Measurements from ENCODE around the gene TMSB15A.
A peak's percentile ranks its signal among the peaks of the same experiment; 100 is the strongest.
"Not testable (repeated sequence)": the region's sequence is repeated elsewhere in the genome, so short reads cannot be mapped to it uniquely, and the experiment has no call there.

The TMSB15A gene

DNA sequence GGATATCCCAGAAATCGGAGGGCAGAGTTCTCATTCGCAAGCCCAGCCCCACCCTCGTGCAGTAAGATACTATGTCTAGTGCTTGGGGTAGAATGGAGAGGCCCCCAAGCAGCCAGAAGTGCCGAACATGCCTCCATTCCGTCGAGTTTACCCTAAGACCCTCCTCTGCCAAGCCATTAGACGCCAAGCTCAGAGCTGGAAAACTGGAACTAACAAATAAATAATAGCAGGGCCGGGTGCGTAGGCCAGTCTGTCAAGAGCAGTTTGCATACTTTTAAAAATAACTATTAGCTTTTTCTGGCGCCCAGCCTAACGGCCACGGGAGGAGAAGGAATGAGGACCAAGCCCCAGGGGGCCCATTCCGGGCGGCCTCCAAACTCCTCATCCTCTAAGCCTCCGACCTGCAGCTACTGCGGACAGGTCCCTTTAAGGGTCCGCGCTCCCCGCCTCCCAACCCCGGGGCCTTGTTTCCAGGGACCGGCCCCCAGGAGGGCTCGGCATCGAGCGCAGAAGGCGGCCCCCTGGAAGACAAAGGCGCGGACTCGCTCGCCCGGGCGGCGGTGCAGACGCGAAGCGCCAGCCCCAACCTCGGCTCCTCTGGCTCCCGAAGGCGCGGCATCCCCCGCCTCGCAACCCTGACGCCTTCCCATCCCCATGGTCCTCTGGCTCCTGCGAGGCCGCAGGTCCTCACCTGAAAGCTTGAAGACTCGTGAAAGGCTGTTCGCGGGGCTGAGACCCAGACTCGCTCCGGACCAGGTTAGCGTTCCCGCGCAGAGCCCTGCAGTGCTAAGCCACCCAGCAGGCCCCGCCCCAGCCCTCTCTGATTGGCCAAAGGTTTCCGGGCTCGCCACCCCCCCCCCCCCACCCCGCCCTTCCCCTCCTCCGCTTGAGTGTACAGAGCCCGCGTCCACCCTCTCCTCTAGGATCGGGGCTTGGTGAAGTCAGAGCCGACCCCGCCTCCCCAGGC, at the start of gene TMSB15A:
TMSB15A (minus strand) TSS at position 765 of the 967 bp plus-strand sequence.
- H3K36me3 Mint-ChIP-seq (ENCODE audit: low read depth) = peaks cover 30% of the 10 kb centered on the region
- peaks cover 43% of the 10 kb centered on the region for H3K9me3 Mint-ChIP-seq
- no peaks in the 10 kb centered on the region for H3K27me3 Mint-ChIP-seq (ENCODE audit: low read depth, poor library complexity)
- peak within 1 kb of the TSS; percentile 82 for H3K27ac Mint-ChIP-seq
- peak within 1 kb of the TSS; percentile 89 for H3K4me3 Mint-ChIP-seq
- TF ChIP-seq, protein P1, sequence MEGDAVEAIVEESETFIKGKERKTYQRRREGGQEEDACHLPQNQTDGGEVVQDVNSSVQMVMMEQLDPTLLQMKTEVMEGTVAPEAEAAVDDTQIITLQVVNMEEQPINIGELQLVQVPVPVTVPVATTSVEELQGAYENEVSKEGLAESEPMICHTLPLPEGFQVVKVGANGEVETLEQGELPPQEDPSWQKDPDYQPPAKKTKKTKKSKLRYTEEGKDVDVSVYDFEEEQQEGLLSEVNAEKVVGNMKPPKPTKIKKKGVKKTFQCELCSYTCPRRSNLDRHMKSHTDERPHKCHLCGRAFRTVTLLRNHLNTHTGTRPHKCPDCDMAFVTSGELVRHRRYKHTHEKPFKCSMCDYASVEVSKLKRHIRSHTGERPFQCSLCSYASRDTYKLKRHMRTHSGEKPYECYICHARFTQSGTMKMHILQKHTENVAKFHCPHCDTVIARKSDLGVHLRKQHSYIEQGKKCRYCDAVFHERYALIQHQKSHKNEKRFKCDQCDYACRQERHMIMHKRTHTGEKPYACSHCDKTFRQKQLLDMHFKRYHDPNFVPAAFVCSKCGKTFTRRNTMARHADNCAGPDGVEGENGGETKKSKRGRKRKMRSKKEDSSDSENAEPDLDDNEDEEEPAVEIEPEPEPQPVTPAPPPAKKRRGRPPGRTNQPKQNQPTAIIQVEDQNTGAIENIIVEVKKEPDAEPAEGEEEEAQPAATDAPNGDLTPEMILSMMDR (IDR thresholded peaks at IDR 0.05) = no peak
- H3K4me1 Mint-ChIP-seq = peaks cover 16% of the 10 kb centered on the region
- peak; percentile 81 for DNase-seq

DNA sequence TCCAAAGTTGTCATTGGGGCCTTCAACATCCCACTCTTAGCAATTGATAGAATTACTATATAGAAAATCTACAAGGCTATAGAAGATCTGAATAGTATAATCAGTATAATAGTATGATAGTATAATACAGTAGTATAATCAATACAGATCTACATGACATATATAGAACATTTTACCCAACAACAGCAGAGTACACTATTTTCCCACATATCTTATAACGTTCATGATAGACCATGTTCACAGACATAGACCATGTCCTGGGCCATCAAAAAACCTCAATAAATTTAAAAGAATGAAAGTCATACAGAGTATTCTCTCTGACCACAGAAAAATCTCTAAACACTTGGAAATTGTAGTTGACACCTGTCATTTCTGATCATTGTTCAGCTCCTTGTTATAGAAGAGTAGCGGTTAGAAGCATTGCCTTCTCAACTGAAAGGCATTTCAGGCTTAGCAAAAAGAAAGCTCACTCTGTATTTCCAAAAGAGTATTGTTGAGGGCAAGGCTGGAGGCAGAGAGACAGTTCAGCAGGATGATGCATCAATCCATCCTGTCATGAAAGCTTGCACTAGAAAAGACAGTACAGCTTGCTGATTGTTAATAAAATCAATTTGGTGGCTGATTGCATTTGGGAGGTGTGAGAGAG, 44.0 kb upstream of the TMSB15A start:
- DNase-seq = no peak
- TF ChIP-seq, protein P1 (IDR thresholded peaks at IDR 0.05) = no peak
- Mint-ChIP-seq H3K27ac (no peak overlapping the region), H3K9me3 (peaks cover 43% of the 10 kb centered on the region), H3K36me3 (ENCODE audit: low read depth) (no peaks in the 10 kb centered on the region), H3K27me3 (ENCODE audit: low read depth, poor library complexity) (peaks cover 2% of the 10 kb centered on the region), H3K4me3 (no peak overlapping the region), H3K4me1 (no peaks in the 10 kb centered on the region)

DNA sequence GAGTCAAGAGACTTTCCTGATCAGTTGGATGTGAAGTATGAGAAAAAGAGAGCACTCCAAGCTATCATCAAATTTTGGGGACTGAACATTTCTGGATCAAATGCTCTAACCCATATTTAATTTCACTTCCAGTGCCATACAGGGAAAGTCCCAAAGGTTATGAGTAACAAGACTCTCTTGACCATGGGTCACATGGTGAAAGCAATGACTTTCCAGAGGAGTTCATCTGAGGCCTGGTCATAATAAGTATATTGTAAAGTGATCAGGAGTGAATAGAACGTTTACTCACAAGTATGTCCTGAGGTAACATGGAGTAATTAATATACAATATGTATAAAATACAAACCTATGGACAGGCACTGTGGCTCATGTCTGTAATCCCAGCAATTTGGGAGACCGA, 42.1 kb upstream of the TMSB15A start:
- Mint-ChIP-seq H3K4me1 (no peaks in the 10 kb centered on the region), H3K36me3 (ENCODE audit: low read depth) (no peaks in the 10 kb centered on the region)

DNA sequence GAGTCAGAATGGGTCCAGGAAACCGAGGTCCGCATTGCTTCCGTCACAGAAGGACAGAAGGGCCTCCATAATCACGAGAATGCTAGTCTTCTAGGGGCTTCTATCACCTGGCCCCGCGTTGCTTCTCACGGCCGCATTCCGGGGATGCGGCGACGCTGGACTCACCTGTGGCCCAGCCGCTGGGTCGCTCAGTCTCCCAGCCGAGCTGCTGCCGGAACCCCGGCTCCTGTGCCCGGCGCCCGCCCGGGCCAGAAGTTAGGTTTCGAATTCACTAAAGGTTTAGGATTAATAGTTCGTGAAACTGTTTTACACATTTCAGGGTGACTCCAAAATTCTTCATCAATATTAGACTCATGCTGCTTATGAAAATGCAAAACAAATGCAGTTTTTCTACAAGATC, 31.7 kb upstream of the TMSB15A start:
- no peak overlapping the region for H3K27ac Mint-ChIP-seq
- peaks cover 49% of the 10 kb centered on the region for H3K9me3 Mint-ChIP-seq
- DNase-seq = no peak
- H3K36me3 Mint-ChIP-seq (ENCODE audit: low read depth) = no peaks in the 10 kb centered on the region
- no peaks in the 10 kb centered on the region for H3K4me1 Mint-ChIP-seq
- TF ChIP-seq, protein P1 (IDR thresholded peaks at IDR 0.05) = no peak
- peaks cover 5% of the 10 kb centered on the region for H3K27me3 Mint-ChIP-seq (ENCODE audit: low read depth, poor library complexity)
- H3K4me3 Mint-ChIP-seq = no peak overlapping the region

More for the DNA sequence above, 42.1 kb upstream of the TMSB15A start:
- H3K4me3 Mint-ChIP-seq = no peak overlapping the region
- no peak overlapping the region for H3K27ac Mint-ChIP-seq
- H3K27me3 Mint-ChIP-seq (ENCODE audit: low read depth, poor library complexity) = peaks cover 2% of the 10 kb centered on the region
- peaks cover 46% of the 10 kb centered on the region for H3K9me3 Mint-ChIP-seq
- DNase-seq = no peak
- TF ChIP-seq, protein P1 (IDR thresholded peaks at IDR 0.05) = no peak

DNA sequence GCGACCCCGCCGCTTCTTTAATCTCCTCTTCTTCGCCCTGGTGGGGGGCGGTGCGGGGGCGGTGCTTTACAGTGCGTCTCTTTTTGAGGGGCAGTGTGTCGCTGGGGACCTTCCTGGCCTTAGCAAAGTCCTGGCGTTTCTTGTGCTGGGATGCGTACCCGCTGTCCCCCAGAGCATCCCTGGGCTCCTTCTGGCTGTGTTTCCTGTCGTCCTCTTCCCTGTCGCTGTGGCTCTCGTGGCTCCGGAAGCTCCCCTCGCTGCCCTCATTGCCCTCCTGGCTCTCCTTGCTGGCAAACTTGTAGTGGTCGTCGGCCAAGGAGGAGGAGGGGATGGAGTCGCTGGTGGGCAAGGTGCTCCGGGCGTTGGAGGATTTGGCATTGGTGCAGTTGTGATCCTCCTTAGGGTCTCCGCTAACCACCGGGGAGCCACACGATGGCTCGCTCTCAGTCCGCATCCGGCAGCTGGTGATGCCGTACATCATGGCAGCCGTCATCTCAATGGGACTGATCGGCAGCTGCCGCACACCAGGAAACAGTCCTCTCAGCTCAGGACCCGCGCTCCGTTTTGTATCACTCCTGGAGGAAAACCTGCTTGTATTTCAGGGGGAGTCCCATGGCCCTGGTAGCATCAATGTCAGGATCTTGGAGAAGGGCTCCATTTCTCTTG, 30.4 kb upstream of the TMSB15A start:
- no peaks in the 10 kb centered on the region for H3K4me1 Mint-ChIP-seq
- peaks cover 43% of the 10 kb centered on the region for H3K9me3 Mint-ChIP-seq
- DNase-seq = no peak

DNA sequence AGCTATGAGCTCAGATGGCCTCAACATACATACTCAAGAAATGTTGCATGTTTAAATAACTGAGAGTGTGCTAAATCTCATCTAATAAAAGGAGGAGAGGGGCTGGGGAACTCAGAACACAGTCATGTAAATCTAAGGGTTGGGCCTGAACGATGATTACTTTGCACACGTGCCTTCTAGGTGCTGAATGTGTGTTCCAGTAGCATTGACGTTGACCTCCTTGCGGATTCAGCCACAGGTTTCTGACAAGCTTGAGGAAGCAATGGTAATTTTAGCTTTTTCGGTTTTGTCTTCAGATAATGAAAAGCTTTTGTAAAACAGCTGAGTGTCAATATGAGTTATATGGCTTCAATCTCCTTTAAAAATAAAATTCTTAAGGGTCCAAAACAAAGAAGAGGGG, 29.6 kb upstream of the TMSB15A start:
- H3K4me1 Mint-ChIP-seq; H3K27me3 Mint-ChIP-seq (ENCODE audit: low read depth, poor library complexity); H3K27ac Mint-ChIP-seq; DNase-seq; H3K4me3 Mint-ChIP-seq; H3K36me3 Mint-ChIP-seq (ENCODE audit: low read depth): not testable (repeated sequence)
- peaks cover 51% of the 10 kb centered on the region for H3K9me3 Mint-ChIP-seq

More for the DNA sequence above, 30.4 kb upstream of the TMSB15A start:
- H3K4me3 Mint-ChIP-seq = no peak overlapping the region
- no peaks in the 10 kb centered on the region for H3K36me3 Mint-ChIP-seq (ENCODE audit: low read depth)
- peaks cover 5% of the 10 kb centered on the region for H3K27me3 Mint-ChIP-seq (ENCODE audit: low read depth, poor library complexity)
- TF ChIP-seq, protein P1 (IDR thresholded peaks at IDR 0.05) = no peak
- H3K27ac Mint-ChIP-seq = no peak overlapping the region

All from nephron progenitor cell (in vitro differentiated cells).